ENCODE data around the gene UBE3B.
A peak's percentile ranks its signal among the peaks of the same experiment; 100 is the strongest.

UBE3B gene

DNA sequence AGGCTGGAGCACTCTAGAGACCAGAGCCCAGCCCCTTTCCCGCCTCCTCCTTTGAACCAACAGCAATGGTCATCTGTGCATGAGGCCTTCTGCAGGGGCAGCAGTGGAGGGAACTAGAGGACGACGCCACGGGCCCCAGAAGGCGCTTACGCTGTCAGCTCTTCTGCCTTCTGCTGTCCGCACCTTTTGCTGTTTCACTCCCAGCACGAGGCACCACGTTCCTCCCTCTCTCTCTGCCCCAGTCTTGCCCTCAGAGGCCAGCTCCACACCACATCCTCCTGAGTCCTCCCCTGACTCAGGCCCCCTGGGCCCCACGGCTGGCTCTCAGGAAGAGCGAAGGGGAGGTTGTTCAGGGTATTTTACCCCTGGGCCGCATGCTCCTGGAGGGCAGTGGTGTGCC, 80.4 kb downstream of the UBE3B start:
- DNase-seq, result no peak

DNA sequence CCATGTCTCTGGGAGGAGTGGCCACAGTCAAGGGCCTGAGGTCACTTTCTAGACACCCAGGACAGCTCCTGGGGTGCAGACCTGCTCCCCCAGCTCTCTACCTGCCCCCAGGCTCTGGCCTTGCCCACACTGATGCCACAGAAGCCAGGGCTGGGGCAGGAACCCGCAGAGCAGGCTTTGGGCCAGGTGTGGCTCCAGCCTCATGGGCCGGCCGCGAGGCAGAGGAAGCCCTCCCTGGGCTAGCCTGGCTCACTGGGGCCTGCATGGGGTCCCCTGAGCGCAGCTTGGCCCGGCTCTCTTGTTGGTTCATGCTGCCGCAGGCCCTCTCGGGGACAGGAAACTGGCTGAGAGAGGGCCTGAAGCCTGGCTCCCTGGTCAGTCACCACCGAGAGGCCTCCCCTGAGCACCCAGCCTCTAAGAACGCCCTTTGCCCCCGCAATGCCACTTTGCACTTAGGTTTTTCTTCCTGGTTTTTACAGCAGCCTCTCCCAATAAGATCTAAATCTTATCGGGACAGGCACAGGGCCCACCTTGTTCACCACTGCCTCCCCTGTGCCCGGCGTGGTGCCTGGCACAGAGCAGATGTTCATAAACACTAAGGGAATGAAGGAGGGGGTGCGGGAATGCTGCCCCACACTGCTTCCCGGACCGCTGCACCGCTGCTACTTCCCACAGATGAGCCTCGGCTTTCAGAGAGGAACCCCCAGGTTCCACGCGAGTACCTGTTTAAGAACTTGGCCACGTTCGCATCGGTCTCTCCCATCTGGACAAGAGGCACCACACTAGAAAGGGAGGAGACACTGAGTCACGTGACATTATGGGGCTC, 81.2 kb downstream of the UBE3B start:
- DNase-seq, result no peak

DNA sequence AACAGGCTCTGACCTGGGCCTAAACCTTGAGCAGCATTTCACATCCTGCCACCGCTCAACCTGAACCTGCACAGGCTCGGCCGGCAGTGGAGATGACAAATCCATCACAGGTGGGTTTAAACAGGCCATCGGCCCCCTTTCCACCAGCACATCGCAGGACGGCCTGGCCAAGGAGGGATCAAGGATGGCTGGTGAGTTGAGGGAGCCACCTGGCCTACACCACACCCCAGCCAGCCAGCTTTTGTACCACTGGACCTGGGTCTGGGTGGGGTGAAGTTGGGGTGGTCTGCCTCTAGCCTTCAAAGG, 81.7 kb downstream of the UBE3B start:
- DNase-seq, result no peak

DNA sequence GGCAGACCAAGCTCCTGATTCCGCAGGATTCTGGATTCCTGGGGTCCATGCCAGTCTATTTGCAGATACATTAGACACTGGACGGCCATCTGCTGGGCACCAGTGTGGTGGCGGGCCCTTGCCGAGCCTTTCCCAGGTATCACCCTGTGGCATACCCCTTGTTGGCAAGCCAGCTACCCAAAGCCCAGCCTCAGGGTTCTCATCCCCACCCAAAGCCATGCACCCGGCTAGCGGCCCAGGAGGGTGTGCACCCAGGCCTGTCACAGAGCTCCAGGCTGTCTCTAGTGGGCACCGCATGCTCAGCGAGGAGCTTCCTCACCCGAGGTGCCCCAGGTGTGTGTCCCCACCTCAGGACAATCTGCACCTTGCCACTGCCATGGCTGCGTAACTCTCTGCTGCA, 82.2 kb downstream of the UBE3B start:
- no peak for DNase-seq

DNA sequence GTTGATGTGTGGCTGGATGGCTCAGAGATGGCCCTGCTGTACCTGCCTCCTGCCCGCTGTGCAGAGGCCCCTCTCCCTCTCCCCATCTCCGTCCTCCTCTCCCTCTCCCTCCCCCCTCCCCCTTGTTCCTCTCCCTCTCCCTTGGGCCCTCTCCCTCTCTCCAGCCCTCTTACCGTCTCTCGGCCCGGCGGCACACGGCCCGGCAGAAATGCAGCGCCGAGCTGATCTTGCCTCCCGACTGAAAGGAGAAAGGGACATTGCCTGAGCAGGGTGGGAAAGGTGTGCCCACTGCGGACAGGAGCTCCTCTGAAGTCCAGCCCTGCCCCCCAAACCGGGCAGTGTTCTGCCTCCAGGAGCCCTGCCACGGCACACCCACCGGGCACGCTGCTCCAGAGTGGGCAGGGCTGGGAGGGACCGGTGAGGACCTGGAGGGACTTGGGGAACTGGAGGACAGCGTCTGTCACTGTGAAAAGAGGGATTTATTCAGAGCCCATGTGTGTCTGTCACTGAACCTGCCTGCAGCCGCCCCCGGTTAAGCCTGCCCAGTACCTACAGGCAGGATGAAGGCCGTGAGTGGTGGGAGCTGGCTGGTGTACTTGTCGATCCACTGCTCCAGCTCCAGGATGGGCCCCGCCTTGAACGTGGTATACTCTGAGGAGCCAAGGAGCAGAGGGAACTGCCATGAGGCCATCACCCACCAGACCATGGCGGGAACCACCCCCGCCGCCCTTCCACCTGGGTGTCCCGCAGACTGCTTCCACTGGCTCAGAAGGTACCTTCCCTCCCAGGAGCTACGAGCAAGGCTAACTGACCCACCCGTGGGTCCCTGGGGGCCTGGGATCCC, 83.7 kb downstream of the UBE3B start:
- no peak for DNase-seq

DNA sequence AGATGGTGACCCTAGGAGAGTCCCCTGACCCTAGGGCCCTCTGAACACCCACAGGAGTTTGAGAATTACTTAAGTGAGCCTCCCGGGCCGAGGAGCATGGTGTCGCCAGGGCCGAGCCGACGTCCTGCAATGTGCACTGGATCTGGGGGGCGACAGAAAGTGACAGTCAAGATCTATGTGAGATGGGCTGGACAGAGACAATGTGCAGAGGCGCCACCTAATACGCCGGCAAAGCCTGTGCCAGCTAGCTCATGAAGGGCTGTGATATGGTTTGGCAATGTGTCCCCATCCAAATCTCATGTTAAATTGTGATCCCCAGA, 84.2 kb downstream of the UBE3B start:
- no peak for DNase-seq

DNA sequence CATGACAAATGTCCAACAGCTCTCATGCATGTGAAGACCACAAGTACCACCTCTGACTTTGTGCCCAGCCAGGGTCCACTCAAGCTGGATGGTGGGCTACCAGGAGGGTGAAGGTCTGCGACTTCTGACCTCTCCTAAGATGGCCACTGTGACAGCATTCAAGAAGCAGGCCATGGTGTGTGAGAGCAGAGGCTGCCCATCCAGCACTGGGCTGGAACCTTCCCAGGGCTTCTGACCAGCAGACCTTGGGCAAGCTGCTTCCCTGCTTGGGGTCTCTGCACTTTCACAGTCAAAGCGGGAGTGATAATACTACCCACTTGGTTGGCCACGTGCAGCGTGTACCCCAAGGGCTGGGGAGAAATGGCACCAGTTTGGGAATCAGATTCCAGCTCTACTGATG, 85.4 kb downstream of the UBE3B start:
- DNase-seq, result no peak

DNA sequence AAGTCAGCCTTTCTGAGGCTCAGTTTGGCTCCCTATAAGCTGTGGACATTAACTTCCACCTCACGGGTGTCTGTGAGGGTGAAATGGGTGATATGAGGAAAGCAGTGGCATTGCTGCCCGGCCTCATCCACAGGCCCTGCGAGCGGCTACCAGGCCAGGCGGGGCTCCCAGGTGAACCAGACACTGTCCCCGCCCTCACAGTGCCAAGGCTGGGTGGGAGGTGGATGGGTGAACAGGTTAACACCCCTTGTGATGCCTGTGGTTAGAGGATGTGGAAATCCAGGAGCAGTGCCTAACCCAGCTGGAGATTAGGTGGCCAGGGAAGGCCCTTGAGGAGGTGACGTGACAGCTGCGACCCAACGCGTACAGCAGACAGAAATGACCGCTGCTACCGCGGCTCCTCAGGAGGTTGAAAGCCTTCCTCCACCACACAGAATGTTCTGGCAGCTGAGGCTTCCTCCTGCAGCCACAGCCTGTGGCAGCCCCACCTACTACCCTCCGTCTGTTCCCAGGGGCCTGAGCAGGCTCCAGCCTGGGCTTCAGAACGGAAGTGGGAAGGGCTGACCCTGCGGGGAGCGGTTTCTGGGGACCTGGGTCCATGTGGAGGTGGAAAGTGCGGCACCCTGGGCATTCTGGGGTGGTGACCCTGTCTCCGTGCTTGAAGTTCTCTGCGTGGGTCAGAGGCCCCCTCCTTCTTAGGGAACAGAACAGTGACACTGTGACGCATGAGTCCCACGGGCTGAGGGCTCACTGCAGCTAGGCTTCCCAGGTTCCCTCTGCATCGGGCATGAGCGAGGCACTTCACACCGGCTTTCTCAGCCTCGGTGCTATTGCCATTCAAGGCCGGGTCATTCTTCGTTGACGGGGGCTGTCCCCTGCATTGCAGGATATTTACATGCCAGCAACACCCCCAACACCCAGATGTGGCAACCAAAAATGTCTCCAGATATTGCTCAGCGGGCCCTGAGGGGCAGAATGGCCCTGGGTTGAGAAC, 86.2 kb downstream of the UBE3B start:
- no peak for DNase-seq

DNA sequence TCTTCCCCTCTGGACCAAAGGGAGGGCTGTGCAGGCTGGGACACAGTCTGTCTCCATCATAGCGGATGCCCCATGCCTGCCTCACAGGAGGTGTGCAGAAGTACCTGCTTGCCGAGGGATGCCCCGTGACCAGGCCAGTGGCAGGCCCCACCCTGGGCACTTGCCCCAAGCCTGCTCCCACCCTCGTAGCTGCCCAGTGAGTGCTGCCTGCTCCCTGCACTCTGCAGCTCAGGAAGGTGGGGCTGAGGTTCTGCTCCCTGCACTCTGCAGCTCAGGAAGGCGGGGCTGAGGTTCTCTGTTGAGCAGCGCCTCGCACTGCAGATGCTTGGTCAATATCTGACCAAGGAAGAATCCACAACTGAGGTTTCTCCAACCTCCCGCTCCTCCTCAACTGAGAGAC, 89.0 kb downstream of the UBE3B start:
- no peak for DNase-seq

DNA sequence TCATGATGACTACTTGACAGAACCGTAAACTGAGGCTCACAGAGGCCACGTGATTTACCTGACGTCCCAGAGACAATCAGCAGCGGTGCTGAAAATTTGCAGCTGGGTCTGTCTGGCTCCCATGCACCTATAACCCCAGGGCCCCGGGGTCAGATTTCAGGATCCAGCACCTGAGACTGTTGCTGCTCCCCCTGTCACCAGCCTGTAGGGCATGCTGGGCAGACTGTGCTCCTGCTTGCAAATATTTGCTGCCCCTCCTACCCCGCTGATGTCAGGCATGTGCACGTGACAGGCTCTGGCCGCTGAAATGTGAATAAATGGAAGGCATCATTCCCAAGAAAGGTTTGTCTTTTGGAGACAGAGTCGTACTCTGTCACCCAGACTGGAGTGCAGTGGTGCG, 89.9 kb downstream of the UBE3B start:
- DNase-seq, result no peak

DNA sequence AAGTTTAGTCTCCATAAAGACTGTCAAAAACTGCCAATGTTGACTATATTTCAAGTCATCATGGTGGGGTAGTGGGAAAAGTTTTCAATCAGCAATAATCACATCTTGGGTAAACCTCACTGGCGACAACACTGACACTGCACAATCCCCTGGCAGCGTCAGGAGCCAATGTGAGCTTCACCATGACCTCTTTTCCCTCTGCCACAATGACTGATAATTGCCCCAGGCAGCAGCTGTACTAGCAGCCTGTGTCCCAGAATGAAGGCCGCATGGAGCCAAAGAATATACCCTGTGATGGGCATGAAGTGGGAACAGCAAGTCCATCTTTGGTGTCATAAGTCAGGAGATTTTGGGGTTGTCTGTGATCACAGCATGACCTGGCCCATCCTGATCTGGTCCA, 90.5 kb downstream of the UBE3B start:
- DNase-seq, result no peak

DNA sequence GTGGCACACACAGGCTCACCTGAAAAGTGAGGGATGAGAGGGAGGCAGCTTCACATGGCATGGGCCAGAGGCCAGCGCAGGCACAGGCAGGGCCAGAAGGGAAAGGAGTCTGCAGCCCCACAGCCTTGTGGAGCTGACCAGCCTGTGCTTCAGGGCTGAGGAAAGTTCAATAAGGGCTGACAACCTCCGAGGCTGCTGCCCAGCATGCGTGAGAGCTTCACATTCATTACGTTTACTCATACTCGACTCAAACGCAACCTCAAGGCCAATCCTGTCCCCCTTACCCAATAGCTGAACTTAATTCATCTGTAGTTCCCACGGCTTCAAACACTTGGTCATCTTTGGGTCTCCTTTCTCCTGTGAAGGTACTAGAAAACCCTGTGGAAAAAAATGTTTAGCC, 91.1 kb downstream of the UBE3B start:
- no peak for DNase-seq

DNA sequence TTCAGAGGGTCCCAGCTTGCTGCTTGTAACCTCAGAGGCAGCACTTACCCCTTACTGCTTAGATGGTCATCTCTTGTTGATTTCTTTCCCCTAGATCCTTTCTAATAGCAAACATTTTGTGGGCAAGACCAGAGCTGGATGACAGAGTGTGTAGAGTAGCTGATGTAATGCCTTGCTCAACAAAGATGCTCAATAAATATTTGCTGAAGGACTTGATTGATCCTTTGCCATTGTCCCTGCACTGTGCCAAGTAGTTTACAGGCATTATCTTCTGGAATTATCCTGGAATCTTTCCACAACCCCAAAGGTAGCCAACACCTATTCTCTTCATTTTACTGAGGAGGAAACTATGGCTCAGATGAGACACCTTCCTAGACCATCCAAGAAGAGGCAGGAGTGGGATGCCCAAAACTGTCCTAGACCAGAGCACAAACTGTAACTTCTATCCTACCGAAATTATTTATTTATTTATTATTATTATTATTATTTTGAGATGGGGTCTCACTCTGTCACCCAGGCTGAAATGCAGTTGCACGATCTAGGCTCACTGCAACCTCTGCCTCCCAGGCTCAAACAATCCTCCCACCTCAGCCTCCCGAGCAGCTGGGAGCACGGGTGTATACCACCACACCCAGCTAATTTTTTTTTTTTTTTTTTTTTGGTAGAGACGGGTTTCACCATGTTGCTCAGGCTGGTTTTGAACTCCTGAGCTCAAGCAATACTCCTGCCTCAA, 94.5 kb downstream of the UBE3B start:
- DNase-seq, result no peak

DNA sequence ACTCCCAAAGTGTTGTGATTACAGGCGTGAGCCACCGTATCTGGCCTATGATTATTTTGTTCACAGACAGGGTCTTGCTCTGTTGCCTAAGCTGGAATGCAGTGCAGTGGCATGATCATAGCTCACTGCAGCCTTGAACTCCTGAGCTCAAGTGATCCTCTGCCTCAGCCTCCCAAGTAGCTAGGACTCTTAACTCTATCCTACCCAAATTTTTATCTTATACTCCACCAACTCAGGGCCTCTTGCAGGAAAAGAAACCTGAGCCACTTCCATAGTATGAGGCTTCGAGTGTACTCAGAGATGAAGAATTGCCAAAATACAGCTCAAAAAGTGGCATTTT, 95.0 kb downstream of the UBE3B start:
- DNase-seq, result no peak

DNA sequence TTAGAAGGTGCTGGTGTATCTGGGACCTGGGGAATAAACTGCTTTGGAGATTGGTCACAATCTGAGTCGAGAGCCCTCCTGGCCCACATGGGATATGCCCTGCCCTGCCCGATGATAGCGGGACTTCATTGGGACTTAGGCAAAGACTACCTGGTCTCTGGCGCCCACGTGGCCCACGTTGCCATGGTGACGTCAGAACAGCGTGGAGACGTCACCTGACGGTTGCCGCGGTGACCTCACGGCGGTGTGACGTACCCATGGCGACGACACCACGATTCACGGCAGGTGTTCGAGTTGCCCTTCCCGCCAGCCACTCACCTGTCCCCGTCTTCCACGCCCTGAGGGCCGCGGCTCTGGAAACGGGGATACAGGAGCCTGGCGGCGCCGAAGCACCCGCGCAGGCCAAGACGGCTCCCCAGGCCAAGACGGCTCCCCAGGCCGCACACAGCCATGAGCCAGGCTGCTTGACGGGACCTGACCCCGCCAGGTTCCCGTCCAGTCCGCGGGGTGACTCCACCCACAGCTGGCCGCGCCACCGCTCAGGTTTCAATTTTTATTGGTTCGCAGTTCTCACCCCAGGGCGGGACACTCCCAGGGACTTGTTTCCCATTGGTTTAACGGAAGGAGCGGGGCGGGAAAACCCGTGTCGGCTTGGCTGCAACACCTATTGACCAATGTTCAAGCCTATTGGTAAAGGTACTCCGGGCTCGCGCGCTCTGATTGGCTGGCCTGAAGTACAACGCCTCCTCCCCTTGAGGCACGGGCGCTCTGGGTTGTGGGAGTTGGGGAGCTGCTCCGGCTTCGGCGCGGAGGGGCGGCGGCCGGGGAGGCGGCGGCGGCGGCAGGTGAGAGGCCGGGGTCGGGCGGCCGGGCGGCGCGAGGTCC, 95.8 kb downstream of the UBE3B start, which contains the start of the genes MMAB and MVK:
Gene MMAB (minus strand): TSS at position 476 of the 885 bp plus-strand sequence. CDS start 24 bp downstream, at position 452.
Gene MVK (plus strand): TSS at position 766 of the 885 bp plus-strand sequence. CDS start 1,029 bp downstream, outside the sequence.
- peak; percentile 99 for DNase-seq

DNA sequence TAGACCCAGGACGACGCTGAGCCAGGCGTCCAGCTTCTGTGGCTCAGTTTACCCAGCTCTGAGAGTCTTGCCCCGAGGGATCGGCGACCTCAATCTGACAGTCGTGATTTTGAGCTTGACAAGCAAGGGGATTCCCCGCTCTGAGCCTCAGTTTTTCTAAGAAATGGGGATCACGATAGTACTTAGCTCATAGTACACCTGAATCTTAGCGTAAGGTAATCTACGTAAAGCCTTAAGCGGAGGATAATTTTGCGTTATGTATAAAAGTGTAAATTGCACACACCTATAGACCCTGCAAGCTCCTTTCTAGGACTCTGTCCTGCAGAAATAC, 96.4 kb downstream of the UBE3B start:
- no peak for DNase-seq

DNA sequence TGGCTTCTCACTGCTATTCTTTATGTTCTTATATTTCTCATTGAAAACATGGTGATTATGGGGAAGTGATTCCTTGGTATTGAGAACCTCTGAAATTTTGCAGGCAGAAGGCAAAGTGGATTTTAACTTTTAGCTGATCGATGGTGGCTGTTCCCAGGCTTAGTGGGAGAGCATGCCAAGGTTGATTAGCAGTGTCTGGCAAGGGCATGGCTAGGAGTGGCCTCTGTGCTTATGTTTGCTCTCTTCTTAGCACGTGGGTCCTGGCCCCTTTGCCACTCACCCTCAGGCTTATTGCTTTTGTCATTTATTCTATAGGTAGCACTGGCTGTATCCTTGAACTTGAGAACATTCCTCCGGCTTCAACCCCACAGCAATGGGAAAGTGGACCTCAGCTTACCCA, 98.2 kb downstream of the UBE3B start:
- DNase-seq, result no peak

DNA sequence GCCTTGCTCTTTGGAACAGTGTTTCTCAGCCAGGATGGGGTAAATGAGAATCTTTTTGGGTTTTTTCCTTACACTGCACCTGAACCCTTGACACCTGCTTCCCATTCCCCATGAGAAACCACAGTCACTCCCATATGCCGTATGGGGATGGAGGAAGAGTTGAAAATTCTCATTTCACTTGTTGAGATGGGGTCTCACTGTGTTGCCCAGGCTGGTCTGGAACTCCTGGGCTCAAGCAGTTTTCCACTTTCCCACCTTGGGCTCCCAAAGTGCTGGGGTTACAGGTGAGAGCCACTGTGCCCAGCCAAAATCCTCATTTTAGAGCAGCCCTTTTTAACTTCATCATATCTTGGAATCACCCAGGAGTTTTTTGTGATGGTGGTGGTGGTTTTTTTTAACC, 99.9 kb downstream of the UBE3B start:
- no peak for DNase-seq

DNA sequence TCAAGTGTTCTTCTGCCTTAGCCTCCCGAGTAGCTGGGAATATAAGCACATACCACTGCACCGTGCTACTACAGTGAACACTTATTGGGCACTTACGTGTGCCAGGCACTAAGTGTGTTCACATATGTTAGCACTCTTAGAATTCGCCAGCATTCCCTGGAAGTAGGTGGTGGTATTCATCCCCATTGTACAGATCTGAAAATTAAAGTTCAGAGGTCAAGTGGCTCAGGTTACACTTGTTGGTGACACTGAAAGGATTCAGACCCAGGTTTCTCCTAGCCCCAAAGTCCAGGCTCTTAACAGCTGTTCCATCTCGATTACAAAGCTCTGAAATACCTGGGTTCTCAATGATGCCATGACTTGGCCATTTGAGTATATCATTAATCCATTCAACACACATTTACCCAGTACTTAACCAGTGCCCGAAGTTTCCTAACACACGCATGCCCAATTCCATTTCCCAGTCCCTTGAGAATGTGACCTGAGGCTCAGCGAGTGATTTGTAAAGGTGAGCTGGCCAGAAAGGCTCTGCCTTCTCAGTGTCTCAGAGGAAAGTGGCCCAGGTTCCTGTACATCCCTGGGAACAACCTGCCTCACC, 101.0 kb downstream of the UBE3B start:
- no peak for DNase-seq

DNA sequence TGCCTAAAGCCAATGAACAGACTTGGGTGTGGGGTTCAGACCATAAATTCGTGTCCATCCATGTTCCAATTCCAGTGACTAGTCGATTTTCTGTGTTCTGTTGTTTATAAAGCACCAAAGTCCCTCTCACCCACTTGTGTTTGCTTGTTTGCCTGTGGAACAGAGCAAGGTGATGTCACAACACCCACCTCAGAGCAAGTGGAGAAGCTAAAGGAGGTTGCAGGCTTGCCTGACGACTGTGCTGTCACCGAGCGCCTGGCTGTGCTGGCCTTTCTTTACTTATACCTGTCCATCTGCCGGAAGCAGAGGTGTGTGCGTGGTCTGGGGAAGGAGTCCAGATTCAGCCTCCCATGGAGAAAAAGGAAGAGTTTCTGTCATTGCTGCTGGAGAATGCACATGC, 102.2 kb downstream of the UBE3B start:
- no peak for DNase-seq

DNA sequence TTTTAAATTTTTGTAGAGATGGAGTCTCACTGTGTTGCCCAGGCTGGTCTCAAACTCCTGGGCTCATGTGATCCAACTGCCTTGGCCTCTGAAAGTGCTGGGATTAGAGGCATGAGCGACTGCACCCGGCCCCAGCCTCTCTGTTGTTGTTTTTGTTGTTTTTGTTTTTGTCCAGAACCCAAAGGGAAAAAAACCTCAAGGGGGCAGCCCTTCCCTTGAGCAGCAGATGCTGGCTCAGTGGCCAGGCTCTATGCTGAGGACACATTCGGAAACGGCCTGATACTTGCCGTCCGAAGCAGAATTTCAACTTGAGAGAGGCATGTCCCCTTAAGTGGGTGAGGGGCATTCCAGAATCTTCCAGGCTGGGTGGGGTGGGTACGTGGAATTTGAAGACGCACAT, 102.8 kb downstream of the UBE3B start:
- no peak for DNase-seq
